GM21576 (cell line): ENCODE results near the gene ST8SIA5.
A peak's percentile ranks its signal among the peaks of the same experiment; 100 is the strongest.
"Not testable (repeated sequence)": the region's sequence is repeated elsewhere in the genome, so short reads cannot be mapped to it uniquely, and the experiment has no call there.

Experiments
- ATAC-seq: cut with Tn5 transposase; IDR thresholded peaks from one replicate; pipeline ENCODE4 v1.9.1; 2021; ENCODE audit warnings: mild to moderate bottlenecking, moderate library complexity; ENCODE audit not compliant: unreplicated experiment

ST8SIA5 gene, protein sequence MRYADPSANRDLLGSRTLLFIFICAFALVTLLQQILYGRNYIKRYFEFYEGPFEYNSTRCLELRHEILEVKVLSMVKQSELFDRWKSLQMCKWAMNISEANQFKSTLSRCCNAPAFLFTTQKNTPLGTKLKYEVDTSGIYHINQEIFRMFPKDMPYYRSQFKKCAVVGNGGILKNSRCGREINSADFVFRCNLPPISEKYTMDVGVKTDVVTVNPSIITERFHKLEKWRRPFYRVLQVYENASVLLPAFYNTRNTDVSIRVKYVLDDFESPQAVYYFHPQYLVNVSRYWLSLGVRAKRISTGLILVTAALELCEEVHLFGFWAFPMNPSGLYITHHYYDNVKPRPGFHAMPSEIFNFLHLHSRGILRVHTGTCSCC

DNA sequence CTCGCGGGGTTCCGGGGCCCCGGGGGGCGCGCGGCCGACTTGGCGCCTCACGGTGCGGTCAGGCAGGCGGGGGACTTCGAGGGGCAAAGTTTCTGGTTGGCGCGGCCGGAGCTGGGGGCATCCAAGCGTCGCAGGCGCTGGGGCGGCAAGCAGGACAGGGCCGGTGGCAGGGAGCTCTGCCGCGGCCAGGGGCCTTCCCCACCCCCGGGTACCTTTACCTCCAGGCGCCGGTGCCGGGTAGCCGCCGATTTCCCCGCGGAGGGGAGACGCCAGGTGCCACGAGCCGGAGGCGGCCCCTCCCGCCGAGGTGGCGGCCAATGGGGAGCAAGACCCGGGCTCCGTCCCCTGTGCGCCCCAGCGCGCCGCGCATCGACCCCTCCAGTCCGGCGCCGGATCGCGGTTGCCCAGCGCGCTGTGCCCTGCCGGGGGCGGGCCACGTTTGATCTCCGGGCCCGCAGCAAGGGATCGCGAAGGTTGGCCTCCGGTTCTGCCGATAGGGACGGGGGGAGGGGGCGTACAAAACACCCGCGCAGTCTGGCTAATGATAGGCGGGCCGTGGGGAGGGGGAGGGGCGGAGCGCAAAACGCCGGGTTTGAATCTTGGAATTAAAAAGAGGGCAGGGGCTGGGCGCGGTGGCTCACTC, at the start of gene ST8SIA5:
TSS of gene ST8SIA5 (minus strand) at position 495 of the 643 bp plus-strand sequence. CDS start 545 bp downstream, outside the sequence.
- ATAC-seq, result no peak

DNA sequence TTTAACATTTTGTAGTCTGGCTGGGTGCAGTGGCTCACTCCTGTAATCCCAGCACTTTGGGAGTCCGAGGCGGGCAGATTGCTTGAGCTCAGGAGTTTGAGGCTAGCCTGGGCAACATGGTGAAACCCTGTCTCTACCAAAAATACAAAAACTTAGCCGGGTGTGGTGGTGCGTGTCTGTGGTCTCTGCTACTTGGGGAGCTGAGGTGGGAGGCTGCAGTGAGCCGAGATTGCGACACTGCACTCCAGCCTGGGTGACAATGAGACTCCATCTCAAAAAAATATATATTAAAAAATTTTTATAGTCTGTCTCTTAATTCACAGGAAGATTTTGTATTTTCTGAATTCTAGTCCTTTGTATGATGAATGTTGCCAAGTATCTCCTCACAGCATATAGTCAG, 39.1 kb upstream of the ST8SIA5 start:
- not testable (repeated sequence) for ATAC-seq

DNA sequence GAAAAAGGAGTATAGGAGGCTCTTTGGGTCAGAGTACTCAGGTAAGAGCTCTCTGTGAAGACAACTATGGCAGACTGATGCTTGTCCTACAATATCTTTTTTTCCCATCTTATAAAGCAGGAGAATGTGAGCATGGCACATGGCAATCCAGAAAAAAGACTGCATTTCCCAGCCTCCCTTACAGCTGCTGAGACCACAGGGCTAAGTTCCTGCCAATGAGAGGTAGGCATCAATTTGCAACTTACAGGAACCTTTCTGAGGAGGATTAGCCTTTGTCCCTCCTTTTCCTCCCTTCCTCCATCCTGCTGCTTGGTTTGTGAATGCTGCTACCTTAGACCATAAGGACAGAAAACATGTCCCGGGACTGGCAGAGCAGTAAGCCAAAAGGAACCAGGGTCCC, 37.8 kb upstream of the ST8SIA5 start:
- no peak for ATAC-seq

DNA sequence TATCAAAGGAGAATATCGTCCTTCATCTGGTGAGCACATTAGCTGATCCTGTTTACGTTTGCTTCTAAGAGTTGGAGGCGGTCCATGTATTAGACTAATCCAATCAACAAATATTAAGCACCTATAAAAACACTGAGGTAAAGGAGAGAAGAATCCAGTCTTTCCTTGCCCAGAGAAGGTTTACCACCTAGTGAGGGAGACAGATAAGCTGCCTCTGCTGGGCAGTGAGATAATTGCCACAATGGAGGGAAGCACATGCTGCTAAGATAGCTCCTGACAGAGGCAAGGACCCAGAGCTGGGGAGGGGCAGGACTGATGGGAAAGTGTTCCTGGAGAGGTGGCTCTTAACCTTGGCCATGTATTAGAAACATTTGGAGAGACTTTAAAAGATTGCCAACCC, 36.7 kb upstream of the ST8SIA5 start:
- no peak for ATAC-seq

DNA sequence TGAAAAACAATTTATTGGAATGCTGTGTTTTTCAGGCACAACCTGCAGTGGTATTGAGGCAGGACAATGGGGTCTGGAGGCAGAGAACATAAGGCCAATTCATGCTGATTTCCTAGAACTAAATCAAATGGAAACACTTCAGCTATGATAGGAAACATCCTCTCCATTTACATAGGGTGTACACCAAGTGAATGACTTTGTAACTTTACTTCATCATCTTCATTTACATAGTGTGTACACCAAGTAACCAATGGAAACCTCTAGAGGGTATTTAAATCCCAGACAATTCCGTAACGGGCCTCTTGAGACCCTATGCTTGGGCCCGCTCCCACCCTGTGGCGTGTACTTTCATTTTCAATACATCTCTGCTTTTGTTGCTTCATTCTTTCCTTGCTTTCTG, 32.2 kb upstream of the ST8SIA5 start:
- no peak for ATAC-seq

DNA sequence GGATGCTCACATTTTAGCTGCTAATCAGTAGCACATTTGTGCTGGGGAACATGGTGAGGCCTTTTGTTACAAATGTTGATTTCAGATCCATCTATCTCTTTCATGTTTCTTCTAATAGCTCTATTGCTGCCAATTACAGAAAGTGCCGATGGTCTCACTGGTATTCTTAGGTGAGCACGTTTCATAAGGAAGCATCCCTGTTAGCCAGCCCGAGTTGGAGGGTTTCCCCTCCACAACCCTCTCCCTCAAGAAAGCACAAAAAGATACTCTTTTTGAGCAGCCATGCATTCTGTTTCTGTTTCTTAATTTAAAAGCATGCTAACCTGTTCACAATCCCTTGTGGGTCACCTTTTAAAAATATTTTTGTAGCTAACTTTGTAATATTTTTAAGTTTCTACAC, 30.8 kb upstream of the ST8SIA5 start:
- no peak for ATAC-seq

DNA sequence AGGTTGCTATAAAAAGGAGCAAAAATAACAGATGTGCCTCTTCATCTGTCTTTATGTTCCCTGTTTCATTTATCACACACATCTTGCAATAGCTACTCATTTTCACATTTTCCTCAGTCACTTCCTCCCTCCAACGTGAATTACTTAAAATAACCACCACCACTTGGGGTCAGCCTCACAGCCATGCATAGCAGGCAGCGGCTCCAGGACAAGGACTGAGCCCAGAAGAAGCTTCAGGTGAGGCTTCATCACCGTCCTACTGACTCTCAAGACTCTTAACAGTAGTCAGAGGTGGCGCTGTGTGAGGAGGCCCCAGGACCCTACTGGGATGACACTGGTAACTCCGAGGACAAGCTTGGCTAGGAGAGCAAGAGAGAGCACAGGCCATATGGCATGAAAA, 15.5 kb upstream of the ST8SIA5 start:
- ATAC-seq, result no peak

DNA sequence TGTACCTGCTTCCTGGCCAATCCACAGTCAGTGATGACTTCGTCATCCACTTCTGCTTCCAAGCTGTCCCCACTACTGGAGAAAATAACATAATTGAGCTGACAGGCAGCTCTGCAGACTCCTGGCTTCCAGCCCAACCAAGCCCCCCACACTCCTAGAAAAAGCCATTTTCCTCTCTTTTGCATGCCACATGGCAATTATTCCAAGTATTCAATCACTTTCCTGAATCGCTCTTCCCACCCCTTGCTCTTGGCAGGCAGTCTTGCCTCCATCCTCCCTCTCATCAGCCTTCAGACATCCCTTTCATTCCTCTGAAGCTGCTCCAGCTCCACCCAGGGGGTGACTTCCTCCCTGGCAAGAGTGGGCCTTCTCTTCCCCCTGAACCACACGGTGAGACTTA, 14.3 kb upstream of the ST8SIA5 start:
- ATAC-seq, result no peak

DNA sequence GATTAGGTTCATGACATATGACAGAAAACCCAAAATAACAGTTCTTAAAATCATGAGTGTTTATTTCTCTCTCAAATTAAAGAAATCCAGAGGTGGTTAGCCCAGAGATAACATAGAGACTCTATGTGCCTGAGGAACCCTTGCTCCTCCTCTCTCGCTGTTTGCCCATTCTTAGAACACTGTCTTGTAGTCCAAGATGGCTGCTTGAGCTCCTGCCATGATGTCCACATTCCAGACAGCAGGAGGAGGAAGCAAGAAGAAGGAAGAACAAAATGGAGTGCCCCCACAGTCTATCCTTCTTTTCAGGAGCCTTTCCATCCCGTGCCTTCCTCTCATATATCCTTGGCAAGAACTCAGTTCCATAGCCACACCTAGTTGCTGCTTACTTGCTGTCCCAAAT, 13.9 kb upstream of the ST8SIA5 start:
- ATAC-seq, result no peak

DNA sequence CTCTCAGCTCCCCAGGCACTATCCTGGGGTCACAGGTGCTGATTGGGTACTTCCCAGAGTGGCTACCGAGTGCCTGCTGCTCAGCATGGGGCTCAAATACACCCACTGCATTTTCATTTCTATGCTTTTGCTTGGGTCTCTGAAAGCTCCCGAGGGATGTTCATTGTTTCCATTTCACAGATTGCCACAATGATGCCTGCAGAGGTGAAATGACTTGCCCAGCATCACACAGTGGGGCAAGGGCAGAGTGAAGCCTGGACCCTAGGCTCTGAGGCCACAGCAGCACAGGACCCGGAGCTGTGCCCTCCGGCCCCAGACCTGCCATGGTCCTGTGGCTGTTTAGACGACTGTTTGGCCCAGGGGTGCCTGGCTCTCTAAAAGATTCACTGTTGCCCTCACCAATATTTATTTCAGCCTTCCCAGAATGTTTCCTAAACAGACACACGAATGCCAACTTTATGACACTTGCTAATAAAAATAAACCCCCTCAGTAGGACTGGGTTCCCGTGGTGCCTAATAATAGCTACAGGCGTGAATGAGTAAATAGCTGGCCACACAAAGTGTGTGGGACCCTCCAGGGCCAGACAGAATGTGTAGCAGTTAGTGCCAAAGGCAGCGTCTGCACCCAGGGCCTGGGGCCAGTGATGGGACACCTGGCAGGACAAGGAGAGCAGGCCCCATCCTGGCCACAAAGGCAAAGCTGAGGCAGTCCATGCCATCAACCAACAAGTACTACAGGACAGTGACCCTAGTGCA, 11.5 kb upstream of the ST8SIA5 start:
- ATAC-seq, result no peak

DNA sequence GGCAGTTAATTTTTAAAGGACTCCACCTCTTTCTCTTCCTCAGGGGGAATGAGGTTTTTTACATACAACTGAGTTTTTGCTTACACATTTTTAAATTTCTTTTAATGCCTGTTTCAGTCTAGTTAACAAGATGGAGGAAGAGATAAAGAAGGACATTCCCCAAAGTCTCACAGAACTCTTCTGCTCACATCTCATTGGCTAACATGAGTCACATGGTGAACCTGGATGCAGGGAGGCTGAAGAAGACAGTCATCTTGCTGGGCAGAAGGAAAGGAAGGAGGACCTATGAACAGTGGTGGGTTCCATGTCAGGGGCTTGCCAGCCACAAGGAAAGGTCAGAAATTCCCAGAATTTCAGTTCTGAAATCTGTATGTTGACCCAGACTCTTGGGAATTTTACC, 10.4 kb upstream of the ST8SIA5 start:
- ATAC-seq, result no peak

DNA sequence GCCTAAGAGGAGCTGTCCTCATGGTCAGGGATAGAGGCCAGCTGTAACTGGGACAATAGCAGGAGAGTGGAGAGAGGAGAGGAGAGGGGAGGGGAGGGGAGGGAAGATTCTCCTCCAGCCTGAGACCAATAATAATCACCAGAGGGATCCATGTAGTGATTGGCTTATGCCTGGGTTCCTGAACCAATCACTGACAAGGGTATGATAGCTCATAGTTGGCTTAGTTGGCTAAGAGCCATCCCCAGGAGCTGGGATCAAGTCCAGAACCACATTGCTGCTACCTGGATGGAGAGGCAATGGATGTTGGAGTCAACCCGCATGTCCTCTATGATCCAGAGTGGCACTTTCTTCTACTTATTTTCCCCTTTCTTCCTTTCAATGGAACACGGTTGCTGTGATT, 7.7 kb upstream of the ST8SIA5 start:
- ATAC-seq, result no peak

DNA sequence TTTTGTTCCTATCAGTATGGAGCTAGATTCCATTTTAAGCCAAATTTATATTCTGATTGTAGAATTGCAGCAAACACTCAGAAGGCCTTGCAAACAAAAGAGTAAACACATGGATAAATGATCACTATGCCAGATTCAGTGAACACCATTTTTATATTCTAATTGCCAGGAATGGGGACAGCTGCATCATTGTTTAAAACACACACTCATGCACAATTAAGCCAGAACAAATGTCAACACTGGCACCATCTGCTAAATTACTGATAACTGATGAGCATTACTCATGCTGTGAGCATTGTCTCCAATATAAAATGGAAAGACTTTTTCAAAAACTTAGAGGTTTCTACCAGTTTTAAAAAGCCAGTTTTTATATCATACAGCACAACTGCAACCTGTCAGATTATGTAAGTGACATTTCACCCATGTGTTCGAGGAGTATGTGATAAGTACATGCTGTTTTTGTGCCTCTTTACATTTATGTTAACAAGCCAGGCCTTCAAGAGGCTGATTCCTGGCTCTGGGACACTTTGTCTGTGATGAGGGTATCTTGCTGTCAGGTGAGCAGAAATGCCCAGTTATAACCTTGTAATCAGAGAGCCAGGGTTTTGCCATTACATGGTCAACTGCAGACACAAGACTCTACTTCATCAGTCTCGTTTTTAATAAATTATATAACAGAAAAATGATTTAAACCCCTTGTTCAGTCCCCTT, 4.4 kb upstream of the ST8SIA5 start:
- ATAC-seq, result no peak

DNA sequence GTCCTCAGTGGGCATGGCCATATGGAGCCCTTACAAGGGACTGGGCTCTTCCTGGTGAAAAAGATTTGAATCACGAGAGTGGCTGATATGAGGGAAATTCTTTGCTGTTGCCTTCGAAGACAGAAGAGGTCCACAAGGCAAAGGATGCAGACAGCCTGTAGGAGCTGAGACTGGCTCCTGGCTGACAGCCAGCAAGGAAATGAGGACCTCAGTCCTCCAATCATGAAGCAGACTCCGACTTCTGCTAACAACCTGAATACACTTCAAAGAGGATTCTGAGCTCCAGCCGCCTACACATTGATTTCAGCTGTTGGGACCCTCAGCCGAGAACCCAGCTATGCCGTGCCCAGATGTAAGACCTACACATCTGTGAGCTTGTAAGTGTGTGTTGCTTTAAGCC, 3.0 kb upstream of the ST8SIA5 start:
- no peak for ATAC-seq

DNA sequence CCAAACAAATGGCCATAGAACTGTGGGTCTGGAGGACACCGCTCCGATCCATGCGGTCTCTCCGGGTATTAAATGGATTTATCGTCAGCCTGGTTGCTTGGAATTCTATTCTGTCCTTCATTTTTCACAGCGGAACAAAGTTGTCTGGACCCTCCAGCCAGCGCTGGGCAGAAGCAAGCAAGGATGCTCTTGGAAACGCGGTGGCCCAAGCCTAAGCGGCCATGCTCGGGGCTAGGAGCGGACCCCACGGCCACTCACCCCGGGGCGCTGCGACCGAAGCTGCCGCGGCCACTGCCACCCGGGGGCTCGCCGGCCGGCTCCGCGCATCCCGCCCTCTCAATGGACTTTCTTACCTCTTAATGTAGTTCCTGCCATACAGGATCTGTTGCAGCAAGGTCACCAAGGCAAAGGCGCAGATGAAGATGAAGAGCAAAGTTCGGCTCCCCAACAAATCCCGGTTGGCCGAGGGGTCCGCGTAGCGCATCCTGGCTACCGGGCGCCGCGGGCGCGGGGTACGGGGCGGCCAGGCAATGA, 761 bp downstream of the ST8SIA5 start:
- ATAC-seq, result no peak

DNA sequence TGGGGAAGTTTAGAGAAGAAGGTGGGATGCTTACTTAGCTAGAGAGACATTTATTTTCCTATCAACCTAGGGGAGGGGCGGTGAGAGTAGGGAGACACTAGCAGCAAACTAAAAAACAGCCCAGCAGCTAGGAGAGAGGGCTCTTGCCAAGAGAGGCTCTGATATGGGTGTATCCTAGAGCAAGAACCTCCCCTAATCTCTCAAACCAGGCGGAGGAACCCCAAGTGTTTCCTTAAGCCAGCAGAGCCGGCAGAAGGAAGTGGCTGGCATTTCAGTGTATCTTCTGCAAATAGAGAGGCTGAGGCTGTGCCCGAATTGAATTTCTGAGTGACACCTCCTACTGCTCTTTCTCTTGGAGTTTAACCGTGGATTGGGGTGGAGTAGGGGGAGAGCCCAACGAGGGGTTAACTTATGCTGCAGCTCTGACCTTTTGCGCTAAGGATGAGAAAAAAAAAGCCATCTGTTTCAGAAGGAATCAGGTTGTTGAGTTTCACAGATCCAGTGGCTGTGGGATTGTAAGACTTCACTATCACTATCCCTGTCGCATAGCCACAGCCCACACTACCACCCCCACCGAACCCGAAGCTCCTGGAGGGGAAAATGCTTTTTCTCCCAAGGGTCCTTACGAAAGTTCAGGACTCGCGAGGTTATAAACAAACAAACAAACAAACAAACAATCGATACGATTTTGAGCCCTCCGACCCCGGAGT, 1.4 kb downstream of the ST8SIA5 start:
- no peak for ATAC-seq

DNA sequence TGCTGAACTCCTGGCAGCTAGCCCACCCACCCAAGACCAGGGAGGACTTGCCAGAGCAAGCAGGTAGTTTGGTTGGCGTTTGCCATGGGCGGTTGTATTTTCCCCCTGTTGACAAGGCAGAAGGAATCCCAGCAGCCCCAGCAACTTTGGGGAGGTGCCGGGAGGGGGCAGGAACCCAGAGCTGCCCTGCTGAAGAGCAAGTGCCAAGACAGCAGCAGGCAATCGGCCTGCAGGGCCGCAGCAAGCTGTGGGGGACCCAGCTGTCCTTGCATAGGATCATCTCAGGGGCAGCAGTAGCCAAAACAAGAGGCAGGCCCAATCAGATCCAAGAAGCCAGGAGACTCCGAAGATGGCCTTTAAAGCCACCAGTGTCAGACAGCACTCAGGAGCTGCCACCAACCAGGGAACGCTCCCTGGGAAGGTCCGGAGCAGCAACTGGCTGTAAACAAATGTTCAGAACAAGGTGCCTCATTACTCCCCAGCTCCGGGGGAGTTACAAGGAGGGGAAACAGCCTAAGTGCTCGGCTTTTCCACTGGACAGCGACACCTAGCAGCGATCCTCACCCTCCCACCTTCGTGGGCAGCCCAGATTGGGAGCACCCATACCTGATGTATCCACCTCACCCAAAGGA, 2.1 kb downstream of the ST8SIA5 start:
- no peak for ATAC-seq

DNA sequence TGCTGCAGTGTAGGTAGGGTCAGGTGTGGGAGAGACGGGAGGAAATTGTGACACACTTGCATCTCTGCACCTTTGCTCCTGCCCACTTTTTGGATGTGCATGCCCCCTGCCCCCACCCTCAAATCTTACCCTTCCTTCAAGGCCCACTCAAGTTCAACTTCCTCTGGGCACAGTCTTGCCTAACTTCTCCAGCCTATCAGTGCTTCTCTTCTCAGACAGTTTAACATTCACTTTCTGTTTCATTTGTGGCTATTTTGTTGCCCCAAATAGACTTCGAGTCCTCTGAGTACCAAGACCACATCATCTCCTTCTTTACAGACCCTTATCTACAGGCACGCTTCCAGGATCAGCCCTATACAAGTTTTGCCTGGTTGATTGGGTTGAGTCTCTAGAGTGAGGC, 2.7 kb downstream of the ST8SIA5 start:
- ATAC-seq, result peak; percentile 60

DNA sequence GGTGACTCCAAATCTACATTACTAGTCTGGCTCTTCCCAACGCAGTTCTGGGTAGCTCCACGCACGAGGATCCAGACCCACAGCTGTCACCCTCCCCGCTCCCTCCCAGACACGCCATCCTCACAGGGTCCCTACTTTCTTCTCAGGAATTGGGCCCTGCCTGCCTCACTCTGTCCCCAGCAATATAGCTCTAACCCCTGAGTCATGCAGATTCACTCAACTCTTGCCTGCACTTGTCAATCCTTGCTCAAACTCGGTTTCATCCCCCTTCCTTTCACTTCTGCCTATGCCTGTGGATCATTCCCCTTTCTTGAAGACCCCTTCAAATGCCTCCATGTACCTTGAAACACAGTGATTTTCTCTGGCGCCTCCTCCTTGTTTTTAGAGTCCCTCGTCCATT, 5.0 kb downstream of the ST8SIA5 start:
- ATAC-seq, result no peak

DNA sequence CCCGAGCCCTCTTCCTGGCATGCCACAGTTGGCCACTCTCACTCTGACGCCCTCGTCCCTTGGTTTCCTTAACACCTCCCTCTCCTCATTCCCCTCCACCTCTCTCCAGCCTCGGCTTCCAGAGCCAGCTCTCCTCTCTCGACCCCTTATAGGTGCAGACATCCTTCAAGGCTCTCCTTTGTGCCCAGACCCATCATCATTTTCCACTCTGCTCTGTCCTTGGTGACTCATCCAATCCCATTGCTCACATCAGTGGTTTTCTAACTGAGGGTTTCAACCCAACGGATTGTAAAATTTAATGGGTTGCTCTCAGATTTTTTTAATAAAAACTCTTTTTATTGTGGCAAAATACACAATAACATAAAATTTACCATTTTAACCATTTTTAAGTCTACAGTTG, 6.2 kb downstream of the ST8SIA5 start:
- ATAC-seq, result no peak
